ENCODE data around the gene DGCR8. TPM values are rescaled to one million over a fixed set of nuclear protein-coding genes. Genes with fewer than 3 reads are reported as not detected.

DGCR8 gene
- total and polyA plus RNA-seq, 2 of the 4 experiments (the other 2 are of a cell fraction) = 16.7 to 25.3 TPM

DNA sequence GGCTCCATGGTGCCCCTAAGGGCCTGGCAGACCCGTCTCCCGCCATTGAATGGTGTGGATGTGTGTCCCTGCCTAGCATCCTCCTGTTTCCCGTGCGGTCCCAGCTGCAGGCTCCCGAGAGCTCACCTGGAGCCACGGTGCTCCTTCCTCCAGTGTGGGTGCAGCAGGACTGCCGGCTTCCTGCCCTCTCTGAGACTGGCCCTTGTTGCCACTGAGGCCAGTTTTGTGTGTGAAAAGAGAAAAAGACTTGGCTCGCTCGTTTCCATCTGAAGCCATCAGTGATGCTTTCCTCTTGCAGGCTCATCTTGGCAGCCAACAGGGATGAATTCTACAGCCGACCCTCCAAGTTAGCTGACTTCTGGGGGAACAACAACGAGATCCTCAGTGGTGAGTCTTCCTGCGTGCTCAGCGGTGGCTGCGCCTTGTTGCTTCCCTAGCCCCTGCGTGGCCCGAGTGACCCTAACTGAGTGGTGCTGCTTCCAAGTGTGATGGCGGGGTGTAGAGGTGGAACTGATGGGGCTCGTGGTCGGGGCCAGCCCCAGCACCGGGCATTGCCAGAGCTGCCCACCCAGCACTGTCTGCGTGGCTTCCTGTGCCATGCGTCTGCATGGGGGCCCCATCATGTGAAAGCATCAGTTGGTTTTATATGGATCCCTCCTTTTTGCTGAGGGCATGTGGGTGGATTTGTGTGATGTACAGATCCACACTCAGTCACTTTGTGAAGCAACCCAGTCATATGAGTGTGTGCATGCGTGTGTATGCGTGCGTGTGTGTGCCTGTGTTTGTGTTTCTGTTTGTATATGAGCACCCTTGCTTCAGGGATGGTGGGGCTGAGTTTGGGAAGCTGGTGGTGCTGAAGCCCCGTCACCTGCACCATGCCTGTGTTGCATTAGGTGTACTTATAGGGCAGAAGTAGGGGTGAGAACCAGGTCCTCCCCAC is 36.7 kb upstream of the DGCR8 start:
- TF ChIP-seq MXI1 (IDR thresholded peaks at IDR 0.05; ENCODE audit: borderline replicate concordance, low read depth, low read length) (no peak), FOS (IDR thresholded peaks at IDR 0.05; ENCODE audit: low read depth, low read length) (no peak), MAFK (IDR thresholded peaks at IDR 0.05; ENCODE audit: low read depth, low read length) (no peak), POLR2A (IDR thresholded peaks at IDR 0.05; ENCODE audit: low read depth, low read length) (no peak), BHLHE40 (IDR thresholded peaks at IDR 0.05; ENCODE audit: low read depth, low read length) (no peak)
- dilution Hi-C loops (cut with HindIII; ENCODE audit: low sequenced_read_pairs, unreplicated experiment) = no loop called here

More for the DNA sequence above, 36.7 kb upstream of the DGCR8 start:
- H3K4me2 ChIP-seq (ENCODE audit: low read depth, low read length) = no peak overlapping the region
- BruUV-seq (replicated peaks) = no TSS peak
- 97% methylated on average over 10 of the region's 26 CpGs; no CpG with 5 or more reads in 1 of the 2 experiments for WGBS, 2 experiments (ENCODE audit: extremely low coverage in 2 of 2, insufficient read length in 1 of 2)
- in situ Hi-C loops (cut with MboI; ENCODE audit: low sequenced_read_pairs) (no loop called here), intact Hi-C loops (cut with micrococcal nuclease) (no loop called here)
- no peak overlapping the region for H4K91ac ChIP-seq (ENCODE audit: insufficient read depth, low read depth, low read length)
- no peak for ATAC-seq (ENCODE audit: low read depth)
- H4K5ac ChIP-seq (ENCODE audit: low read depth, low read length) = no peak overlapping the region
- H3K9me1 ChIP-seq (ENCODE audit: insufficient read depth, low read length) = no peaks in the 10 kb centered on the region; the same call in 1 of the 2 replicates
- no peak overlapping the region for H2AFZ ChIP-seq (replicated peaks; ENCODE audit: low read length, poor library complexity)
- no peak for DNase-seq
- no peak overlapping the region for H3K4ac ChIP-seq (ENCODE audit: low read depth, low read length)
- no peak overlapping the region for H2BK15ac ChIP-seq (ENCODE audit: low read depth, low read length)
- no peak overlapping the region for H3K18ac ChIP-seq (ENCODE audit: low read depth, low read length)
- no peak overlapping the region for H2BK20ac ChIP-seq (ENCODE audit: low read depth, low read length)
- H4K20me1 ChIP-seq (ENCODE audit: insufficient read depth, low read length) = no peaks in the 10 kb centered on the region; the same call in none of the 2 replicates
- no peaks in the 10 kb centered on the region; the same call in 1 of the 2 replicates for H3K9me3 ChIP-seq (ENCODE audit: control insufficient read depth, insufficient read depth, low read length)
- no peak overlapping the region for H3K14ac ChIP-seq (replicated peaks; ENCODE audit: low read depth, low read length)
- no peak overlapping the region for H2AK9ac ChIP-seq (replicated peaks; ENCODE audit: low read depth, low read length, poor library complexity)
- CTCF ChIA-PET = no interaction called here
- POLR2A ChIA-PET (ENCODE audit: unreplicated experiment) = no interaction called here
- H3K4me1 ChIP-seq (ENCODE audit: control insufficient read depth, insufficient read depth, low read length) = no peaks in the 10 kb centered on the region
- no peak overlapping the region for H2AK5ac ChIP-seq (ENCODE audit: low read depth, low read length)
- H3K79me1 ChIP-seq (ENCODE audit: low read depth in 1 of 2, low read length in 2 of 2) = peaks cover 0 to 13% of the 10 kb centered on the region in 2 experiments; a peak in 2 of 4 replicates
- no peak overlapping the region for H4K8ac ChIP-seq (ENCODE audit: low read depth in 2 of 2, low read length in 2 of 2)
- no peak overlapping the region for H3K27ac ChIP-seq (ENCODE audit: insufficient read depth, low read length)
- H3K9ac ChIP-seq (ENCODE audit: low read depth, low read length) = no peak overlapping the region
- no peak overlapping the region for H2BK5ac ChIP-seq (ENCODE audit: low read depth, low read length, poor library complexity, severe bottlenecking)
- no peaks in the 10 kb centered on the region for H3K27me3 ChIP-seq (ENCODE audit: control insufficient read depth, insufficient read depth, low read length)
- H3K56ac ChIP-seq (ENCODE audit: extremely low read depth, insufficient read depth, low read length) = no peak overlapping the region
- H2BK120ac ChIP-seq (ENCODE audit: low read depth, low read length) = no peak overlapping the region
- no peak overlapping the region for H3K4me3 ChIP-seq (ENCODE audit: insufficient read depth, low read depth, low read length)
- H3K36me3 ChIP-seq (ENCODE audit: control insufficient read depth, insufficient read depth, low read length) = peaks cover 38% of the 10 kb centered on the region
- no peak overlapping the region for H3K23ac ChIP-seq (ENCODE audit: low read depth, low read length)
